HEK293 (cell line): Measurements from ENCODE around the gene TMEM119.

Experiments
- CTCF ChIA-PET: fragments of 350-600 bp; formaldehyde crosslinking; extraction: SDS; loops from one replicate; lab custom pipeline; 2021; ENCODE audit warnings: antibody characterized with exemption; lab: Yijun Ruan, JAX
- POLR2A ChIA-PET: fragments of 300-600 bp; formaldehyde crosslinking; extraction: SDS; loops from one replicate; lab custom pipeline; 2020; ENCODE audit warnings: antibody characterized with exemption, inconsistent platforms; lab: Yijun Ruan, JAX
- H3K27ac ChIP-seq: fragments of 200-500 bp; sonication (Bioruptor generic); 2 replicates; pipeline ENCODE4 v1.5.1; 2014; ENCODE audit warnings: low read depth, low read length, control low read depth, inconsistent platforms; ENCODE audit errors: extremely low read depth
- H3K36me3 ChIP-seq, 2 experiments: fragments of 200-500 bp in 1 of 2; sonication (Bioruptor generic) in 1 of 2; 1 replicate in 1 of 2; 2 replicates in 1 of 2; pipeline ENCODE4 v1.5.1; 2014 to 2017; ENCODE audit warnings: inconsistent platforms in 2 of 2, low read length in 2 of 2; ENCODE audit not compliant: control insufficient read depth in 2 of 2, insufficient read depth in 1 of 2
- H3K4me1 ChIP-seq: fragments of 200-500 bp; sonication (Bioruptor generic); 2 replicates; pipeline ENCODE4 v1.5.1; 2014; ENCODE audit warnings: mild to moderate bottlenecking, low read length, inconsistent platforms; ENCODE audit not compliant: control insufficient read depth, insufficient read depth
- H3K4me3 ChIP-seq: 2 replicates; pipeline ENCODE4 v1.5.1; 2011; ENCODE audit warnings: low read depth, mild to moderate bottlenecking, control low read depth, low read length, moderate library complexity
- H3K9me3 ChIP-seq: fragments of 200-500 bp; sonication (Bioruptor generic); 2 replicates; pipeline ENCODE4 v1.5.1; 2014; ENCODE audit warnings: low read depth, low read length, inconsistent platforms; ENCODE audit not compliant: control insufficient read depth, insufficient read depth
- OSR2 ChIP-seq: fragments of 450-650 bp; formaldehyde crosslinking; IDR thresholded peaks from 2 replicates; pipeline ENCODE4 v1.5.1; 2016; ENCODE audit warnings: missing biosample characterization, missing genetic modification characterization
- PRDM4 ChIP-seq: fragments of 450-650 bp; formaldehyde crosslinking; IDR thresholded peaks from 2 replicates; pipeline ENCODE4 v1.5.1; 2017; ENCODE audit warnings: missing biosample characterization, missing genetic modification characterization
- YY1 ChIP-seq: fragments of 450-650 bp; formaldehyde crosslinking; IDR thresholded peaks from 2 replicates; pipeline ENCODE4 v1.5.1; 2018; ENCODE audit warnings: missing biosample characterization, missing genetic modification characterization
- ZBTB44 ChIP-seq: fragments of 450-650 bp; IDR thresholded peaks from 2 replicates; pipeline ENCODE4 v1.5.1; 2018; ENCODE audit warnings: missing biosample characterization, mild to moderate bottlenecking, missing genetic modification characterization
- ZFP37 ChIP-seq: fragments of 450-650 bp; formaldehyde crosslinking; IDR thresholded peaks from 2 replicates; pipeline ENCODE4 v1.5.1; 2016; ENCODE audit warnings: missing biosample characterization, missing genetic modification characterization
- ZNF202 ChIP-seq: fragments of 450-650 bp; formaldehyde crosslinking; IDR thresholded peaks from 2 replicates; pipeline ENCODE4 v1.5.1; 2016; ENCODE audit warnings: missing biosample characterization, missing genetic modification characterization, borderline replicate concordance
- ZNF23 ChIP-seq: fragments of 450-650 bp; formaldehyde crosslinking; IDR thresholded peaks from 2 replicates; pipeline ENCODE4 v1.5.1; 2016; ENCODE audit warnings: missing biosample characterization, missing genetic modification characterization, borderline replicate concordance
- ZNF488 ChIP-seq: fragments of 450-650 bp; formaldehyde crosslinking; IDR thresholded peaks from 2 replicates; pipeline ENCODE4 v1.5.1; 2016; ENCODE audit warnings: missing biosample characterization, missing genetic modification characterization
- ZNF639 ChIP-seq: fragments of 450-650 bp; formaldehyde crosslinking; IDR thresholded peaks from 2 replicates; pipeline ENCODE4 v1.5.1; 2016; ENCODE audit warnings: missing biosample characterization, missing genetic modification characterization
- TF ChIP-seq, protein P1 (sequence below): fragments of 450-650 bp; formaldehyde crosslinking; IDR thresholded peaks from 2 replicates; pipeline ENCODE4 v1.5.0; 2017; ENCODE audit warnings: missing biosample characterization, missing genetic modification characterization, borderline replicate concordance

TMEM119 gene

GRCh38 chr12:108621161-108621560 is 23.3 kb upstream of the TMEM119 start (continued):
- TF ChIP-seq, protein P1, sequence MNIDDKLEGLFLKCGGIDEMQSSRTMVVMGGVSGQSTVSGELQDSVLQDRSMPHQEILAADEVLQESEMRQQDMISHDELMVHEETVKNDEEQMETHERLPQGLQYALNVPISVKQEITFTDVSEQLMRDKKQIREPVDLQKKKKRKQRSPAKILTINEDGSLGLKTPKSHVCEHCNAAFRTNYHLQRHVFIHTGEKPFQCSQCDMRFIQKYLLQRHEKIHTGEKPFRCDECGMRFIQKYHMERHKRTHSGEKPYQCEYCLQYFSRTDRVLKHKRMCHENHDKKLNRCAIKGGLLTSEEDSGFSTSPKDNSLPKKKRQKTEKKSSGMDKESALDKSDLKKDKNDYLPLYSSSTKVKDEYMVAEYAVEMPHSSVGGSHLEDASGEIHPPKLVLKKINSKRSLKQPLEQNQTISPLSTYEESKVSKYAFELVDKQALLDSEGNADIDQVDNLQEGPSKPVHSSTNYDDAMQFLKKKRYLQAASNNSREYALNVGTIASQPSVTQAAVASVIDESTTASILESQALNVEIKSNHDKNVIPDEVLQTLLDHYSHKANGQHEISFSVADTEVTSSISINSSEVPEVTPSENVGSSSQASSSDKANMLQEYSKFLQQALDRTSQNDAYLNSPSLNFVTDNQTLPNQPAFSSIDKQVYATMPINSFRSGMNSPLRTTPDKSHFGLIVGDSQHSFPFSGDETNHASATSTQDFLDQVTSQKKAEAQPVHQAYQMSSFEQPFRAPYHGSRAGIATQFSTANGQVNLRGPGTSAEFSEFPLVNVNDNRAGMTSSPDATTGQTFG (tag by site-specific recombination), result no peak
- TF ChIP-seq ZNF202 (tag by site-specific recombination), result no peak
- TF ChIP-seq ZNF639 (tag by site-specific recombination), result no peak
- TF ChIP-seq, all 188 proteins: peak for 0

DNA sequence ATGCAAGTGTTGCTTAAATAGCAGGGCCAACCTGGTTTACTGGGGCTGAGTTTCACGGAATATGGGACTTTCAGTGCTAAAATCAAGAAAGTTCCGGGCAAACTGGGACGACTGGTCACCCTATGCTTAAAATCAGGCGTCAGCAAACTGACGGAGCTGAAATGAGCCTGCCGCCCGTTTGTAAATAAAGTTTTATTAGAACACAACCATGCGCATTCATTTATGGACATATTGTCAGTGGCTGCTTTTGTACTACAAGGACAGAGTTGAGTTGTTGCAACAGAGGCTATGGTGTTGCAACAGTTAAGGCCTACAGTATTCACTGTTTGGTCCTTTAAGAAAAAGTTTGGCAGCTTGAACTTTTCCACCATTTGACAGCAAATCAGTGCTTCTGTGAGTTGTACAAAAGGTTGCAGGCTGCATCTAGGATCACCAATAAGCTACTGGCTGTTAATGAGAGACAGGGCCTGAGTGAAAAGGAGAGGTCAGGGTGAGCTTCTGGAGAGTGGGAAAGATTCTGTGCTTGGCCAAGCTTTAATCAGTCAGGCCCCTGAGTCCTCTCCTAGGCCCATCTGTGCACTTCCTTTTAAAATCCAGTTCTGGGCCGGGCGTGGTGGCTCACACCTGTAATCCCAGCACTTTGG is 22.5 kb upstream of the TMEM119 start:
- Histone ChIP-seq H3K9me3 (no peaks in the 10 kb centered on the region), H3K4me1 (no peaks in the 10 kb centered on the region), H3K36me3 (no peaks in the 10 kb centered on the region), H3K4me3 (no peak overlapping the region), H3K27ac (no peak overlapping the region)
- CTCF ChIA-PET, result interaction anchor here (1.2 to 7.2 kb wide), 2 partner anchors 14 to 52 kb away, joined by 6 to 160 read pairs; no protein-coding TSS in a partner anchor
- POLR2A ChIA-PET, result no interaction called here
- TF ChIP-seq PRDM4 (tag by site-specific recombination), result no peak
- TF ChIP-seq ZNF488 (tag by site-specific recombination), result no peak
- TF ChIP-seq ZNF23 (tag by site-specific recombination), result no peak
- TF ChIP-seq ZFP37 (tag by site-specific recombination), result no peak
- no peak for TF ChIP-seq OSR2 (tag by site-specific recombination)

DNA sequence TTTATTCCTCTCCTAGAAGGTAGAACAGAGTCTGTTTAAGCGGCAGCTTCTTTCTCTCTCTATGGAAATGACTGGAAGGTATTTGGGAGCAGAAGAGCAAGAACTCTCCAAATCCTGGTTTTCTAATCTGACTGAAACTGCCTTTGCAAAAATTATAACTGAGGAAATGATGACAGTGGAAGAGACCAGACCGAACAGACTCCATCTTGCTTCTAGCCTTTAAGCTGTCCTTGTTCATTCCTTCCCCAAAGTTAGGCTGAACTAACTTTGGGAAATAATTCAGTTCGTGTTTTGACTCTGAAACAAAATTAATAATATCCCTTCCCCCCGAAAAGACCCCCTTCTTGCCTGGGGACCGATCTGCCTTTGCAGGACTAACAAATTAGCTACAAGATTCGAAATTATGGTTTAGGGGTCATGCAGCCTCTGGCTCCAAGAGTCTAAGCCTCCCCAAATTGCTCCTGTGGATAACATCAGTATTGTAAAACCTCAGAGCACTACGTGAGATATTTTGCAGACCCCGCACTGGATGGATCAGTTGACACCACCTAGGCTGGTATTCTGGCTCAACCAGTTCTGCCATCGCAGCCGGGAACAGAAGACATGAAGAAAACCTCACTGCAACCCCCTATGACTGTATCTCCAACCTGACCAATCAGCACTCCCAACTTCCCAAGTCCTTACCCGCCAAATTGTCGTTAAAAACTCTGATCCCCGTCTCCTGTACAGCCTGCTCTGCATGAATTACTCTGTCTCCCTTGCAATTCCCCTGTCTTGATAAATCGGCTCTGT is 21.7 kb upstream of the TMEM119 start:
- no peaks in the 10 kb centered on the region for H3K9me3 ChIP-seq
- POLR2A ChIA-PET, result interaction anchor here (0.5 kb wide), 1 partner anchor 76 kb away, joined by 5 read pairs; no protein-coding TSS in a partner anchor
- H3K4me3 ChIP-seq, result no peak overlapping the region
- H3K36me3 ChIP-seq, result no peaks in the 10 kb centered on the region
- H3K27ac ChIP-seq, result no peak overlapping the region
- TF ChIP-seq ZBTB44, result no peak
- TF ChIP-seq YY1, result no peak
- no peaks in the 10 kb centered on the region for H3K4me1 ChIP-seq
- CTCF ChIA-PET, result interaction anchor here (0.6 to 7.2 kb wide), 7 partner anchors 13 to 331 kb away, joined by 4 to 160 read pairs (median 7); partner anchors contain the start of genes ISCU and SART3
